Prostate gland (tissue), 2 donors: Measurements from ENCODE around the gene F13B. TPM values are rescaled to one million over a fixed set of nuclear protein-coding genes. Genes with fewer than 3 reads are reported as not detected.
"Not testable (repeated sequence)": the region's sequence is repeated elsewhere in the genome, so short reads cannot be mapped to it uniquely, and the experiment has no call there.

Experiments
- DNase-seq: peaks from one replicate; pipeline ENCODE4 v3.0.0-alpha.2; 2019; ENCODE audit warnings: low spot score
- H3K27ac ChIP-seq, 2 donors: fragments of 200-600 bp; sonication (generic); 2 replicates each; pipeline ENCODE4 v1.5.1; 2017 to 2019
- H3K27me3 ChIP-seq: fragments of 200-600 bp; sonication (generic); replicated peaks from 2 replicates; pipeline ENCODE4 v1.5.1; 2019; ENCODE audit not compliant: insufficient read depth
- H3K36me3 ChIP-seq, 2 donors: fragments of 200-600 bp; sonication (generic); 1 replicate in 1 of 2; 2 replicates in 1 of 2; pipeline versions ENCODE4 v1.5.1 to v1.8.1; 2017 to 2019
- H3K4me1 ChIP-seq: fragments of 200-600 bp; sonication (generic); replicated peaks from 2 replicates; pipeline ENCODE4 v1.5.1; 2019
- H3K4me3 ChIP-seq, 2 donors: fragments of 200-600 bp; sonication (generic); 2 replicates each; pipeline ENCODE4 v1.5.1; 2017 to 2019
- H3K9me3 ChIP-seq: fragments of 200-600 bp; sonication (generic); 2 replicates; pipeline ENCODE4 v1.5.1; 2017
- CTCF ChIP-seq, 4 experiments: fragments of 200-600 bp in 2 of 4; fragments of 450-650 bp in 2 of 4; sonication (generic) in 2 of 4; IDR thresholded peaks; 1 replicate in 3 of 4; 2 replicates in 1 of 4; pipeline ENCODE4 v1.5.1; 2016 to 2019; ENCODE audit warnings: antibody characterized with exemption in 4 of 4, mild to moderate bottlenecking in 2 of 4, moderate library complexity in 2 of 4
- POLR2A ChIP-seq: fragments of 450-650 bp; IDR thresholded peaks from one replicate; pipeline ENCODE4 v1.6.1; 2016; ENCODE audit warnings: antibody characterized with exemption, mild to moderate bottlenecking
- POLR2AphosphoS5 ChIP-seq: sonication (generic); formaldehyde crosslinking; IDR thresholded peaks from one replicate; pipeline ENCODE4 v1.6.1; 2017; ENCODE audit warnings: antibody characterized with exemption
- WGBS: methylation state at CpG from one replicate; pipeline ENCODE4 v1.1.5; 2018; 5-methylcytosine and 5-hydroxymethylcytosine counted together
- intact Hi-C: fragments of 100-400 bp; cut with DNase I; formaldehyde crosslinking; loops from one replicate; pipeline ENCODE4 v1.14.2; 2022
- total RNA-seq, 2 donors: library from RNA; depleted of rRNA; stranded (reverse); fragments of >200 nt; gene quantifications; one replicate each; pipeline ENCODE4 v1.1.0, GENCODE V29; 2016

The F13B gene
- total RNA-seq, 2 donors from 2014 or later = not detected

- TF ChIP-seq CTCF (IDR thresholded peaks at IDR 0.05) (no peak), POLR2A (no peak), POLR2AphosphoS5 (no peak)
- H3K27me3 ChIP-seq = no peaks in the 10 kb centered on the region
- no peak overlapping the region for H3K4me3 ChIP-seq
- WGBS = 94% methylated on average over 3 of the region's 3 CpGs
- intact Hi-C loops = no loop called here
- H3K9me3 ChIP-seq = no peaks in the 10 kb centered on the region
- H3K27ac ChIP-seq = no peak overlapping the region
- H3K4me1 ChIP-seq = no peaks in the 10 kb centered on the region
- no peaks in the 10 kb centered on the region for H3K36me3 ChIP-seq
- DNase-seq = no peak
Observed at GRCh38 chr1:197036861-197037260, 30.2 kb downstream of the F13B start.

DNA sequence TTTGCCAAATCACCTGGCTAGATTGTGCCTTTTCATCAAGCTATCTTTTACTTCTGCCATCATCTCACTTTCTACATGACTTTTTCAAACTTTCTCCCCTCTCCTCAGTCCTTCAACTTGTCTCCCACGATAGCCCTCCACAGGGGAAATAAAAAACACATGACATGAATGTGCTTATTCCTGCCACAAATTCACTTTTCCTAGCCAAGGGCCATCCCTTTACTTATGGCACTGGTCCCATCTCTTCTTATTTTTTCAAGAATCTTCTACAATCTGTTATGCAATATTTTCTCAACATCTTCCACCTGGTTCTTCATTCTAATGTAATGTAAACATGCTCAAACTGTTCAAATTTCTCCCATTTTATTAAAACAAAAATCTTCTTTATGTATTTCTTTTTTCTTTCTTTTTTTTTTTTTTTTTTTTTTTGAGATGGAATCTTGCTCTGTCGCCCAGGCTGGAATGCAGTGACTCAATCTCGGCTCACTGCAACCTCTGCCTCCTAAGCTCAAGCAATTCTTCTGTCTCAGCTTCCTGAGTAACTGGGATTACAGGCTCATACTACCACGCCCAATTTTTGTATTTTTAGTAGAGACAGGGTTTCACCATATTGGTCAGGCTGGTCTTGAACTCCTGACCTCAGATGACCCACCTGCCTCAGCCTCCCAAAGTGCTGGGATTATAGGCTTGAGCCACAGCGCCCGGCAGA, 32.3 kb downstream of the F13B start:
- H3K27ac ChIP-seq, intact Hi-C loops, H3K4me3 ChIP-seq, H3K4me1 ChIP-seq, H3K9me3 ChIP-seq, H3K36me3 ChIP-seq, DNase-seq, H3K27me3 ChIP-seq: not testable (repeated sequence)
- WGBS = 68% methylated on average over 6 of the region's 6 CpGs

DNA sequence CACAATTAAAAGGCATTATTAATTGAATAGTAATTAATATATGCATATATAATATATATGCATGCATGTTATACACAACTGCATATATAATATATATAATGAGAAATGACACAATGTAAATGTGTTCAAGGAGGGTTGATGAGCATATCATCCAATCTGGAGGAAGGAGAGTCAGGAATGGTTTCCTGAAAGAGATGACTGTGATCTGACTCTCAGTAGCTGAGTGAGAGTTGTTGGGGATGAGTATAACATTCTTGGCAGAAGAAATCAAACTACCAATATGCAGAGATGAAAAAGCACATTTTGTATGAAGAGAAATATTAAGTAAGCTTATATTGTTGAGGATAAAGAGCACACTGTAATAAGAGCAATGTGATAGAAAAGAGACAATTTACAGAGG, 37.3 kb downstream of the F13B start:
- intact Hi-C loops = no loop called here
- H3K27ac ChIP-seq = no peak overlapping the region
- no peaks in the 10 kb centered on the region for H3K9me3 ChIP-seq
- no peak for DNase-seq
- H3K4me3 ChIP-seq = no peak overlapping the region
- no peaks in the 10 kb centered on the region for H3K27me3 ChIP-seq
- TF ChIP-seq POLR2AphosphoS5 (no peak), POLR2A (no peak), CTCF (IDR thresholded peaks at IDR 0.05) (no peak)
- no peaks in the 10 kb centered on the region for H3K4me1 ChIP-seq
- H3K36me3 ChIP-seq = no peaks in the 10 kb centered on the region

GRCh38 chr1:197027359-197027758, 39.7 kb downstream of the F13B start:
- TF ChIP-seq POLR2A = no peak
- TF ChIP-seq POLR2AphosphoS5 = no peak
- TF ChIP-seq CTCF (IDR thresholded peaks at IDR 0.05) = no peak
- Histone ChIP-seq H3K4me1 (no peaks in the 10 kb centered on the region), H3K4me3 (no peak overlapping the region), H3K36me3 (no peaks in the 10 kb centered on the region), H3K9me3 (no peaks in the 10 kb centered on the region), H3K27ac (no peak overlapping the region), H3K27me3 (no peaks in the 10 kb centered on the region)
- DNase-seq = no peak
- WGBS = 49% methylated on average over 6 of the region's 6 CpGs
- intact Hi-C loops = no loop called here

DNA sequence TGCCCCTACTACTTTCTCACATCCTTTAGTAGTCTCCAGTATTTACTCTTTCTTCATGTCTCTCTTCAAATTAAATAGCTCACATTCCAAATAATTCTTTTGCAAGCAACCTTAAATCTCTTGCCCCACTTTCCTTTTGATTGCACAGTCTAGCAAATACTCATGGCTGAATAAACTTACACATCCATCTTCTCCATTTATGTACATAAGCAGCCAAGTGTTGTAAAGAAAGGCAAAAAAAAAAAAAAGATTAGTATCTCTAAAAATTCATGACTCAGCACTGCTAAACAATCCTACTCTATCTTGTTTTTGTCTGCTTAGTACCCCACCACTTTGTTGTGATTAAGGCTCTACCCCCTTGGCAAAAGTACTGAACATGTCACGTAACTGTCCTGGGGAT, 42.6 kb downstream of the F13B start:
- 51% methylated on average over 1 of the region's 1 CpG for WGBS
- no peaks in the 10 kb centered on the region for H3K4me1 ChIP-seq
- H3K36me3 ChIP-seq = no peaks in the 10 kb centered on the region
- no peaks in the 10 kb centered on the region for H3K9me3 ChIP-seq
- H3K27me3 ChIP-seq = no peaks in the 10 kb centered on the region
- H3K4me3 ChIP-seq = no peak overlapping the region
- no peak for TF ChIP-seq CTCF (IDR thresholded peaks at IDR 0.05)
- no peak for TF ChIP-seq POLR2A
- TF ChIP-seq POLR2AphosphoS5 = no peak
- no peak for DNase-seq
- intact Hi-C loops = no loop called here
- H3K27ac ChIP-seq = no peak overlapping the region
